Testis (tissue), 2 donors: ENCODE data around the gene LYPD6B.

Source experiments
- CTCF ChIP-seq, 3 experiments: fragments of 450-650 bp in 2 of 3; fragments of 200-600 bp in 1 of 3; sonication (generic) in 1 of 3; IDR thresholded peaks; one replicate each; pipeline ENCODE4 v1.5.1; 2016 to 2019; ENCODE audit warnings: antibody characterized with exemption in 3 of 3, mild to moderate bottlenecking in 2 of 3, moderate library complexity in 1 of 3
- POLR2A ChIP-seq: fragments of 450-650 bp; IDR thresholded peaks from one replicate; pipeline ENCODE4 v1.6.1; 2017; ENCODE audit warnings: antibody characterized with exemption, mild to moderate bottlenecking, moderate library complexity

GRCh38 chr2:149012545-149012944 is 26.0 kb upstream of the LYPD6B start:
- no peak for TF ChIP-seq CTCF (IDR thresholded peaks at IDR 0.05)
- TF ChIP-seq POLR2A = no peak
